ENCODE measurements around the gene CLDN25. TPM values are rescaled to one million over a fixed set of nuclear protein-coding genes. Genes with fewer than 3 reads are reported as not detected.

Gene CLDN25
- polyA plus RNA-seq, 1 donor from 2014 or later: not detected

- TF ChIP-seq CTCF (IDR thresholded peaks at IDR 0.05; ENCODE audit: poor library complexity, severe bottlenecking): no peak
- no peak for TF ChIP-seq POLR2AphosphoS5 (IDR thresholded peaks at IDR 0.05)
- no peak for TF ChIP-seq MXI1 (conservative IDR thresholded peaks at IDR 0.05; ENCODE audit: poor library complexity, severe bottlenecking)
- no peak for TF ChIP-seq SMC3 (conservative IDR thresholded peaks at IDR 0.05; ENCODE audit: poor library complexity)
- TF ChIP-seq REST (IDR thresholded peaks at IDR 0.05; ENCODE audit: borderline replicate concordance): no peak
- TF ChIP-seq EZH2 (IDR thresholded peaks at IDR 0.05; ENCODE audit: borderline replicate concordance, insufficient read depth, low read length, poor library complexity, severe bottlenecking): no peak
- TF ChIP-seq EP300 (conservative IDR thresholded peaks at IDR 0.05; ENCODE audit: poor library complexity, severe bottlenecking): no peak
- no peak for TF ChIP-seq TAF1 (IDR thresholded peaks at IDR 0.05; ENCODE audit: low read depth)
- no peak for TF ChIP-seq RAD21 (conservative IDR thresholded peaks at IDR 0.05)
- H2AFZ ChIP-seq (ENCODE audit: low read depth, low read length): peak overlapping the region; percentile 31
- H3K9me3 ChIP-seq (ENCODE audit: low read length): no peaks in the 10 kb centered on the region
- H3K4me2 ChIP-seq (ENCODE audit: low read length): peak overlapping the region; percentile 66
- peaks cover 17% of the 10 kb centered on the region for H3K79me2 ChIP-seq (replicated peaks; ENCODE audit: insufficient read depth, low read length)
- no peaks in the 10 kb centered on the region for H3K36me3 ChIP-seq (ENCODE audit: insufficient read depth, low read length)
- H3K27ac ChIP-seq (ENCODE audit: low read length): no peak overlapping the region
- H4K20me1 ChIP-seq (ENCODE audit: insufficient read depth): no peaks in the 10 kb centered on the region
- H3K27me3 ChIP-seq (ENCODE audit: insufficient read depth, low read depth, low read length): no peaks in the 10 kb centered on the region
- peak overlapping the region; percentile 69 for H3K4me3 ChIP-seq (ENCODE audit: low read length)
- no peaks in the 10 kb centered on the region for H3K9me2 ChIP-seq (ENCODE audit: insufficient read depth, low read length)
- H3K9ac ChIP-seq (ENCODE audit: low read length): no peak overlapping the region
- H3F3A ChIP-seq (ENCODE audit: insufficient read depth, low read length, poor library complexity, severe bottlenecking): no peaks in the 10 kb centered on the region
Measured at GRCh38 chr11:113774174-113774503, 5.5 kb upstream of the CLDN25 start.

GRCh38 chr11:113778111-113778910, 1.3 kb upstream of the CLDN25 start:
- Histone ChIP-seq H3K27me3 (ENCODE audit: insufficient read depth, low read depth, low read length) (no peaks in the 10 kb centered on the region), H3K9ac (ENCODE audit: low read length) (no peak overlapping the region), H3K9me3 (ENCODE audit: low read length) (no peaks in the 10 kb centered on the region), H3K4me3 (ENCODE audit: low read length) (no peak overlapping the region), H3K36me3 (ENCODE audit: insufficient read depth, low read length) (no peaks in the 10 kb centered on the region), H3F3A (ENCODE audit: insufficient read depth, low read length, poor library complexity, severe bottlenecking) (no peaks in the 10 kb centered on the region), H4K20me1 (ENCODE audit: insufficient read depth) (no peaks in the 10 kb centered on the region), H3K79me2 (replicated peaks; ENCODE audit: insufficient read depth, low read length) (no peaks in the 10 kb centered on the region), H3K4me2 (ENCODE audit: low read length) (no peak overlapping the region), H2AFZ (ENCODE audit: low read depth, low read length) (no peak overlapping the region), H3K27ac (ENCODE audit: low read length) (no peak overlapping the region), H3K9me2 (ENCODE audit: insufficient read depth, low read length) (no peaks in the 10 kb centered on the region)
- TF ChIP-seq RAD21 (conservative IDR thresholded peaks at IDR 0.05): no peak
- no peak for TF ChIP-seq SMC3 (conservative IDR thresholded peaks at IDR 0.05; ENCODE audit: poor library complexity)
- no peak for TF ChIP-seq EP300 (conservative IDR thresholded peaks at IDR 0.05; ENCODE audit: poor library complexity, severe bottlenecking)
- TF ChIP-seq POLR2AphosphoS5 (IDR thresholded peaks at IDR 0.05): no peak
- TF ChIP-seq EZH2 (IDR thresholded peaks at IDR 0.05; ENCODE audit: borderline replicate concordance, insufficient read depth, low read length, poor library complexity, severe bottlenecking): no peak
- no peak for TF ChIP-seq REST (IDR thresholded peaks at IDR 0.05; ENCODE audit: borderline replicate concordance)
- TF ChIP-seq TAF1 (IDR thresholded peaks at IDR 0.05; ENCODE audit: low read depth): no peak
- TF ChIP-seq CTCF (IDR thresholded peaks at IDR 0.05; ENCODE audit: poor library complexity, severe bottlenecking): no peak
- TF ChIP-seq MXI1 (conservative IDR thresholded peaks at IDR 0.05; ENCODE audit: poor library complexity, severe bottlenecking): no peak

Data from neural cell (in vitro differentiated cells).